ENCODE measurements around the gene BRSK2.
"Not testable (repeated sequence)": the region's sequence is repeated elsewhere in the genome, so short reads cannot be mapped to it uniquely, and the experiment has no call there.

DNA sequence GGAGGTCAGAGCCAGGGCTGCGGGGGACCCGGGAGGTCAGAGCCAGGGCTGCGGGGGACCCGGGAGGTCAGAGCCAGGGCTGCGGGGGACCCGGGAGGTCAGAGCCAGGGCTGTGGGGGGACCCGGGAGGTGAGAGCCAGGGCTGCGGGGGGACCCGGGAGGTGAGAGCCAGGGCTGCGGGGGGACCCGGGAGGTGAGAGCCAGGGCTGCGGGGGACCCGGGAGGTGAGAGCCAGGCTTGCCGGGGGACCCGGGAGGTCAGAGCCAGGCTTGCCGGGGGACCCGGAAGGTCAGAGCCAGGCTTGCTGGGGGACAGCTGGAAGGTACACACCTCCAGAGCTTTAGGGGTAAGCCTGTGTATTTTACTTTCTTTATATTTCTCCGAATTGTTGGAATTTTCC lies 120.6 kb downstream of the BRSK2 start:
- TF ChIP-seq, protein P1, sequence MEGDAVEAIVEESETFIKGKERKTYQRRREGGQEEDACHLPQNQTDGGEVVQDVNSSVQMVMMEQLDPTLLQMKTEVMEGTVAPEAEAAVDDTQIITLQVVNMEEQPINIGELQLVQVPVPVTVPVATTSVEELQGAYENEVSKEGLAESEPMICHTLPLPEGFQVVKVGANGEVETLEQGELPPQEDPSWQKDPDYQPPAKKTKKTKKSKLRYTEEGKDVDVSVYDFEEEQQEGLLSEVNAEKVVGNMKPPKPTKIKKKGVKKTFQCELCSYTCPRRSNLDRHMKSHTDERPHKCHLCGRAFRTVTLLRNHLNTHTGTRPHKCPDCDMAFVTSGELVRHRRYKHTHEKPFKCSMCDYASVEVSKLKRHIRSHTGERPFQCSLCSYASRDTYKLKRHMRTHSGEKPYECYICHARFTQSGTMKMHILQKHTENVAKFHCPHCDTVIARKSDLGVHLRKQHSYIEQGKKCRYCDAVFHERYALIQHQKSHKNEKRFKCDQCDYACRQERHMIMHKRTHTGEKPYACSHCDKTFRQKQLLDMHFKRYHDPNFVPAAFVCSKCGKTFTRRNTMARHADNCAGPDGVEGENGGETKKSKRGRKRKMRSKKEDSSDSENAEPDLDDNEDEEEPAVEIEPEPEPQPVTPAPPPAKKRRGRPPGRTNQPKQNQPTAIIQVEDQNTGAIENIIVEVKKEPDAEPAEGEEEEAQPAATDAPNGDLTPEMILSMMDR (IDR thresholded peaks at IDR 0.05): not testable (repeated sequence)
- not testable (repeated sequence) for TF ChIP-seq SIN3A (IDR thresholded peaks at IDR 0.05; ENCODE audit: borderline replicate concordance, insufficient read depth, low read depth, low read length); POLR2AphosphoS5 (IDR thresholded peaks at IDR 0.05; ENCODE audit: low read depth, low read length); TCF7L2 (IDR thresholded peaks at IDR 0.05; ENCODE audit: low read depth, low read length)
- TF ChIP-seq, protein P2, sequence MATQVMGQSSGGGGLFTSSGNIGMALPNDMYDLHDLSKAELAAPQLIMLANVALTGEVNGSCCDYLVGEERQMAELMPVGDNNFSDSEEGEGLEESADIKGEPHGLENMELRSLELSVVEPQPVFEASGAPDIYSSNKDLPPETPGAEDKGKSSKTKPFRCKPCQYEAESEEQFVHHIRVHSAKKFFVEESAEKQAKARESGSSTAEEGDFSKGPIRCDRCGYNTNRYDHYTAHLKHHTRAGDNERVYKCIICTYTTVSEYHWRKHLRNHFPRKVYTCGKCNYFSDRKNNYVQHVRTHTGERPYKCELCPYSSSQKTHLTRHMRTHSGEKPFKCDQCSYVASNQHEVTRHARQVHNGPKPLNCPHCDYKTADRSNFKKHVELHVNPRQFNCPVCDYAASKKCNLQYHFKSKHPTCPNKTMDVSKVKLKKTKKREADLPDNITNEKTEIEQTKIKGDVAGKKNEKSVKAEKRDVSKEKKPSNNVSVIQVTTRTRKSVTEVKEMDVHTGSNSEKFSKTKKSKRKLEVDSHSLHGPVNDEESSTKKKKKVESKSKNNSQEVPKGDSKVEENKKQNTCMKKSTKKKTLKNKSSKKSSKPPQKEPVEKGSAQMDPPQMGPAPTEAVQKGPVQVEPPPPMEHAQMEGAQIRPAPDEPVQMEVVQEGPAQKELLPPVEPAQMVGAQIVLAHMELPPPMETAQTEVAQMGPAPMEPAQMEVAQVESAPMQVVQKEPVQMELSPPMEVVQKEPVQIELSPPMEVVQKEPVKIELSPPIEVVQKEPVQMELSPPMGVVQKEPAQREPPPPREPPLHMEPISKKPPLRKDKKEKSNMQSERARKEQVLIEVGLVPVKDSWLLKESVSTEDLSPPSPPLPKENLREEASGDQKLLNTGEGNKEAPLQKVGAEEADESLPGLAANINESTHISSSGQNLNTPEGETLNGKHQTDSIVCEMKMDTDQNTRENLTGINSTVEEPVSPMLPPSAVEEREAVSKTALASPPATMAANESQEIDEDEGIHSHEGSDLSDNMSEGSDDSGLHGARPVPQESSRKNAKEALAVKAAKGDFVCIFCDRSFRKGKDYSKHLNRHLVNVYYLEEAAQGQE (IDR thresholded peaks at IDR 0.05; ENCODE audit: insufficient read depth in 1 of 2, low read depth in 2 of 2, low read length in 1 of 2): not testable (repeated sequence)
